ENCODE results near the gene FBXL7.

The FBXL7 gene

DNA sequence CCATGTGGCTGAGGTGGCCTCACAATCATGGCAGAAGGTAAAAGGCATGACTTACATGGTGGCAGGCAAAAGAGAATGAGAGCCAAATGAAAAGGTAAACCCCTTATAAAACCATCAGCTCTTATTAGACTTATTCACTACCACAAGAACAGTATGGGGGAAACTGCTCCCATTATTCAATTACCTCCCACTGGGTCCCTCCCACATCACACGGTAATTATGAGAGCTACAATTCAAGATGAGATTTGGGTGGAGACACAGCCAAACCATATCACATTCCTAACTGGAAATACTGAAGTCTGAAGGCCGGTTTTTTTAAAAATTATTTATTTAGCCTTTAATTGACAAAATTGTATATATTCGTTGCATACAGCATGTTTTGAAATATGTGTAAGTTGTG is 28.5 kb downstream of the FBXL7 start:
- ChIA-PET CTCF (no interaction called here), POLR2A (no interaction called here)
- TF ChIP-seq, protein P1, sequence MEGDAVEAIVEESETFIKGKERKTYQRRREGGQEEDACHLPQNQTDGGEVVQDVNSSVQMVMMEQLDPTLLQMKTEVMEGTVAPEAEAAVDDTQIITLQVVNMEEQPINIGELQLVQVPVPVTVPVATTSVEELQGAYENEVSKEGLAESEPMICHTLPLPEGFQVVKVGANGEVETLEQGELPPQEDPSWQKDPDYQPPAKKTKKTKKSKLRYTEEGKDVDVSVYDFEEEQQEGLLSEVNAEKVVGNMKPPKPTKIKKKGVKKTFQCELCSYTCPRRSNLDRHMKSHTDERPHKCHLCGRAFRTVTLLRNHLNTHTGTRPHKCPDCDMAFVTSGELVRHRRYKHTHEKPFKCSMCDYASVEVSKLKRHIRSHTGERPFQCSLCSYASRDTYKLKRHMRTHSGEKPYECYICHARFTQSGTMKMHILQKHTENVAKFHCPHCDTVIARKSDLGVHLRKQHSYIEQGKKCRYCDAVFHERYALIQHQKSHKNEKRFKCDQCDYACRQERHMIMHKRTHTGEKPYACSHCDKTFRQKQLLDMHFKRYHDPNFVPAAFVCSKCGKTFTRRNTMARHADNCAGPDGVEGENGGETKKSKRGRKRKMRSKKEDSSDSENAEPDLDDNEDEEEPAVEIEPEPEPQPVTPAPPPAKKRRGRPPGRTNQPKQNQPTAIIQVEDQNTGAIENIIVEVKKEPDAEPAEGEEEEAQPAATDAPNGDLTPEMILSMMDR (IDR thresholded peaks at IDR 0.05; ENCODE audit: control extremely low read depth, extremely low read depth, low read depth, missing control alignments) = no peak
- no peak for DNase-seq (ENCODE audit: extremely low spot score)

DNA sequence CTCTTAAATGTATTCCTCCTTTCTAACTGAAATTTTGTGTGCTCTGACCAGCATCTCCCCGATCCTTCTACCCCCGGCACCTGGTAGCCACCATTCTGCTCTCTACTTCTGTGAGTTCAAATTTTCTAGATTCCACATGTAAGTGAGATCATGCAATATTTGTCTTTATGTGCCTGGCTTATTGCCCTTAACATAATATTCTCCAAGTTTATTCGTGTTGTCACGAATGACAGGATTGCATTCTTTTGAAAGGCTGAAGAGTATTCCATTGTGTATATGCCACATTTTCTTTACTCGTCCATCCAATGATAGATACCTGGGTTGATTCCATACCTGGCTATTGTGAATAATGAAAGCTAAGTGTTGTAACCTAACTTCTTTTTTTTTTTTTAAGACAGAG is 29.0 kb downstream of the FBXL7 start:
- POLR2A ChIA-PET = no interaction called here
- no peak for DNase-seq (ENCODE audit: extremely low spot score)
- CTCF ChIA-PET = no interaction called here
- TF ChIP-seq, protein P1 (IDR thresholded peaks at IDR 0.05; ENCODE audit: control extremely low read depth, extremely low read depth, low read depth, missing control alignments) = no peak

DNA sequence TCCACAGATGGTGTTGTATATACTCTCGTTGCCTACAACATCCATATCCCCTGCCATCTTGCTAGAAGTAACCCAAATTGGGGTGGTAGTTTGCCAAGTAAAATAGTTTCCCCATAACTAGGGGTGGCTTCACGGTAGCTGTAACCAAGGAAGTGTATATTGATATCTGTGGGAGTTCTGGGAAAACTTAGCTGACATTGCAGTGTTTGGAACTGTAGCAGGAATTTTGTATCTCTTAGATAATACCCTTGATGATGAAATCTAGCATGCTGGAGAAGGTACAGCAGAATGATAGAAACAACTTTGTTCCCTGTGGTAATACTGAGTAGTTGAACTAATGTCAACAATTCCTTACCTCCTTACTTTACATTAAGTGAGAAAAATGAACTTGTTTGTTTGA is 29.8 kb downstream of the FBXL7 start:
- TF ChIP-seq, protein P1 (IDR thresholded peaks at IDR 0.05; ENCODE audit: control extremely low read depth, extremely low read depth, low read depth, missing control alignments) = no peak
- ChIA-PET CTCF (interaction anchor here (2.5 kb wide), 1 partner anchor 15 kb away, joined by 6 read pairs; no protein-coding TSS in a partner anchor), POLR2A (no interaction called here)
- DNase-seq (ENCODE audit: extremely low spot score) = no peak

DNA sequence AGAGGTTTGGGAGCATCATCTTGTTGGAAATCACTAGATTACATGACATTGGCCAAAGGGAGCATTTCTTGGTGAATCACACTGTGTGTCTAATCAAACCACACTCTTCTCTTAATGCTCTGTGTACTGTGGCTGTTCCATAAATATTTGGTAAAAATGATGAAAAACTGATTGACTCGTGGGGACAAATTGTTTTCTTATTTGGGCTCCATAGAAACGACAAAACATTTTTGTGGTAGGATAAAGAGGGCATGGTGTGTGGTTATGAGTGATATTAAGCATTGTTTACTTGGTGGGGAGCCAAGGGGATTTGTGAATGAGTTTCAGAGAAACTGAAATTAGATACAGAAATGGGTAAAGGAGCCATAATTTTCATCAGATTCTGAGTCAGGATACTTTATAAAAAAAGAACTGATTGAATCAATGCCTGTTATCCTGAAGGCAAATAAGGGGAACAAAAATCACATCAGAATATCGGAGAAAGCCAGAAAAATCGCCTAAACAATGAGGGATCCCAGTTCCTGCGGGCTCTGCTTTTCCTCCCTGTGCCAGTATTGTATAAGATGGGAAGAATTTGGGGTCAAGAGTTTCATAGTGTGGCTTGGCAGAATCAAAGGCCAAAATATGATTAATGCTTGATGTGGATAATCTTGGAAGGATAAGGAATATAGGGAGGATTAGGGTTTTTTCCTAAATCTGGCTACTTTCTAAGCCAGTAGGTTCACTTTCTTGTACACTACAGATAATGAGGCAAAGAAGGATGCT is 33.3 kb downstream of the FBXL7 start:
- CTCF ChIA-PET = no interaction called here
- TF ChIP-seq, protein P1 (IDR thresholded peaks at IDR 0.05; ENCODE audit: control extremely low read depth, extremely low read depth, low read depth, missing control alignments) = no peak
- POLR2A ChIA-PET = no interaction called here
- DNase-seq (ENCODE audit: extremely low spot score) = no peak

DNA sequence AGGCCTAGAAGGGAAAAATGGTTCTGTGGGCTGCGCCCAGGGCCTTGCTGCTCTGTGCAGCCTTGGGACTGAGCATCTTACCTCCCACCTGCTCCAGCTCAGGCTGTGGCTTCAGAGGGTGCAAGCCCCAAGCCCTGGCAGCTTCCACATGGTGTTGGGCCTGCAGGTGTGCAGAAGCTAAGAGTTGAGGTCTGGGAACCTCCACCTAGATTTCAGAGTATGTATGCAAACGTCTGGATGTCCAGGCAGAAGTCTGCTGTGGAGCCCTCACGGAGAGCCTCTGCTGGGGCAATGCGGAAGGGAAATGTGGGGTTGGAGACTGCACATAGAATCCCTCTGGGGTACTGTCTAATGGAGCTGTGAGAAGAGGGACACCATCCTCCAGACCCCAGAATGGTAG is 36.0 kb downstream of the FBXL7 start:
- ChIA-PET CTCF (no interaction called here), POLR2A (no interaction called here)
- TF ChIP-seq, protein P1 (IDR thresholded peaks at IDR 0.05; ENCODE audit: control extremely low read depth, extremely low read depth, low read depth, missing control alignments) = no peak
- no peak for DNase-seq (ENCODE audit: extremely low spot score)

DNA sequence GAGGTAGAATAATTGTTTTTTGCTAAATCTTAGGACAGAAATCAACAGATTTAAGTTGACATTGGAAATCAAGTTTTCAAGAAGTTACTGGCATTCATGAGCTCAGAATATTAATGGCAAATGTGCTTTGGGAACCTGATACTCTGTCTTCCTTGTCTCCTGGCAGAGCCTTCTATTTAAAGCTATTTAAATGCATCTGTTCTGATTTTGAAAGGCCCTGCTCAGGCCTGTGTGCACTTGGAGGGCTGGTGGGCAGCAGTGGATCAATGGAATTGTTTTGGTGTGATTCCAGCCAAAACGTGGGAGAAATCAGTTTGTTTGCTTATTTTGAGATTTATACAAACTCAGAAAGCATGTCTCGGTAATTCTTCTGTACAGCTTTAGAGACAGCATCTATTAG is 38.5 kb downstream of the FBXL7 start:
- CTCF ChIA-PET = interaction anchor here (1.6 kb wide), 1 partner anchor 15 kb away, joined by 4 read pairs; no protein-coding TSS in a partner anchor
- TF ChIP-seq, protein P1 (IDR thresholded peaks at IDR 0.05; ENCODE audit: control extremely low read depth, extremely low read depth, low read depth, missing control alignments) = no peak
- POLR2A ChIA-PET = no interaction called here
- no peak for DNase-seq (ENCODE audit: extremely low spot score)
